Kidney epithelial cell (primary cell): ENCODE data around the gene MRPL43. TPM values are rescaled to one million over a fixed set of nuclear protein-coding genes. Genes with fewer than 3 reads are reported as not detected.
"Not testable (repeated sequence)": the region's sequence is repeated elsewhere in the genome, so short reads cannot be mapped to it uniquely, and the experiment has no call there.

Experiments
- DNase-seq: peaks from one replicate; pipeline ENCODE4 v3.0.0-alpha.2; 2010; ENCODE audit warnings: low read depth
- H3K27me3 ChIP-seq: 2 replicates; pipeline ENCODE4 v1.6.0; 2011; ENCODE audit warnings: low read length; ENCODE audit not compliant: control insufficient read depth, insufficient read depth
- H3K36me3 ChIP-seq: 2 replicates; pipeline ENCODE4 v1.5.1; 2011; ENCODE audit warnings: low read length; ENCODE audit not compliant: control insufficient read depth, insufficient read depth
- H3K4me3 ChIP-seq: 2 replicates; pipeline ENCODE4 v1.5.1; 2011; ENCODE audit warnings: low read depth, mild to moderate bottlenecking, control low read depth, low read length
- total RNA-seq: library from RNA; depleted of rRNA; stranded (reverse); fragments of >200 nt; gene quantifications from 2 replicates; pipeline ENCODE4 v1.2.3, GENCODE V29; 2015
- TF ChIP-seq, protein P1 (sequence below): IDR thresholded peaks from 2 replicates; pipeline ENCODE4 v1.5.1; 2011; ENCODE audit warnings: mild to moderate bottlenecking, moderate library complexity, low read length, control low read depth, inconsistent platforms; ENCODE audit not compliant: insufficient read depth, poor library complexity, severe bottlenecking

The MRPL43 gene
- total RNA-seq, 1 donor from 2014 or later, result 92.3 TPM

- no peaks in the 10 kb centered on the region for H3K27me3 ChIP-seq
- H3K4me3 ChIP-seq, result no peak overlapping the region
- no peak for DNase-seq
- TF ChIP-seq, protein P1, sequence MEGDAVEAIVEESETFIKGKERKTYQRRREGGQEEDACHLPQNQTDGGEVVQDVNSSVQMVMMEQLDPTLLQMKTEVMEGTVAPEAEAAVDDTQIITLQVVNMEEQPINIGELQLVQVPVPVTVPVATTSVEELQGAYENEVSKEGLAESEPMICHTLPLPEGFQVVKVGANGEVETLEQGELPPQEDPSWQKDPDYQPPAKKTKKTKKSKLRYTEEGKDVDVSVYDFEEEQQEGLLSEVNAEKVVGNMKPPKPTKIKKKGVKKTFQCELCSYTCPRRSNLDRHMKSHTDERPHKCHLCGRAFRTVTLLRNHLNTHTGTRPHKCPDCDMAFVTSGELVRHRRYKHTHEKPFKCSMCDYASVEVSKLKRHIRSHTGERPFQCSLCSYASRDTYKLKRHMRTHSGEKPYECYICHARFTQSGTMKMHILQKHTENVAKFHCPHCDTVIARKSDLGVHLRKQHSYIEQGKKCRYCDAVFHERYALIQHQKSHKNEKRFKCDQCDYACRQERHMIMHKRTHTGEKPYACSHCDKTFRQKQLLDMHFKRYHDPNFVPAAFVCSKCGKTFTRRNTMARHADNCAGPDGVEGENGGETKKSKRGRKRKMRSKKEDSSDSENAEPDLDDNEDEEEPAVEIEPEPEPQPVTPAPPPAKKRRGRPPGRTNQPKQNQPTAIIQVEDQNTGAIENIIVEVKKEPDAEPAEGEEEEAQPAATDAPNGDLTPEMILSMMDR, result no peak
- no peaks in the 10 kb centered on the region for H3K36me3 ChIP-seq
These were observed 7.5 kb downstream of the MRPL43 start for GRCh38 chr10:100979791-100980272.

GRCh38 chr10:100978901-100979195 lies 8.4 kb downstream of the MRPL43 start:
- no peak for DNase-seq
- Histone ChIP-seq H3K36me3 (no peaks in the 10 kb centered on the region), H3K4me3 (no peak overlapping the region), H3K27me3 (no peaks in the 10 kb centered on the region)
- TF ChIP-seq, protein P1, result no peak

- Histone ChIP-seq H3K27me3 (no peaks in the 10 kb centered on the region), H3K4me3 (no peak overlapping the region), H3K36me3 (no peaks in the 10 kb centered on the region)
- TF ChIP-seq, protein P1, result no peak
- DNase-seq, result no peak
These were observed 9.0 kb downstream of the MRPL43 start for GRCh38 chr10:100978121-100978900.

GRCh38 chr10:100977436-100977835 lies 9.9 kb downstream of the MRPL43 start:
- Histone ChIP-seq H3K36me3 (no peaks in the 10 kb centered on the region), H3K4me3 (no peak overlapping the region), H3K27me3 (no peaks in the 10 kb centered on the region)
- no peak for DNase-seq
- TF ChIP-seq, protein P1, result no peak

- TF ChIP-seq, protein P1, result no peak
- H3K36me3 ChIP-seq, result no peaks in the 10 kb centered on the region
- no peaks in the 10 kb centered on the region for H3K27me3 ChIP-seq
- no peak overlapping the region for H3K4me3 ChIP-seq
- no peak for DNase-seq
These were observed 10.4 kb downstream of the MRPL43 start for GRCh38 chr10:100976906-100977305.

DNA sequence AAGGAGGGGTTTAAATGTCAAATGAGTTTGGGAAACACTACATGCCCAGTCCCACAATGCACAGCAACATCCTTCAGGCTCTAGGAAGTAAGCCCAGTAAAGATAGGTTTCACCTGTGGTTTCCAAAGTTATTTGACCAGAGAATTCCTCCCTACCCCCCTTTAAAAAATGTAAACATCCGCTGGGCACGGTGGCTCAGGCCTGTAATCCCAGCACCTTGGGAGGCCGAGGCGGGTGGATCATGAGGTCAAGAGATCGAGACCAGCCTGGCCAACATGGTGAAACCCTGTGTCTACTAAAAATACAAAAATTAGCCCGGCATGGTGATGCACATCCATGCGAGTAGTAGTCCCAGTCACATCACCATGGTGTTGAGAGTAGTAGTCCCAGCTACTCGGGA lies 11.9 kb downstream of the MRPL43 start:
- H3K36me3 ChIP-seq, H3K4me3 ChIP-seq, DNase-seq, H3K27me3 ChIP-seq: not testable (repeated sequence)
